H9 (cell line): ENCODE measurements around the gene RALGPS2. TPM values are rescaled to one million over a fixed set of nuclear protein-coding genes. Genes with fewer than 3 reads are reported as not detected.

Experiments used
- DNase-seq: peaks from one replicate; pipeline ENCODE4 v3.0.0-alpha.2; 2017
- H2AFZ ChIP-seq: one replicate; pipeline ENCODE4 v1.6.1; 2013; ENCODE audit warnings: mild to moderate bottlenecking, low read length, control low read depth, moderate library complexity
- H2AK5ac ChIP-seq: 2 replicates; pipeline ENCODE4 v1.6.1; 2013; ENCODE audit warnings: low read length, control low read depth, mixed read lengths; ENCODE audit not compliant: insufficient read length
- H2BK120ac ChIP-seq: one replicate; pipeline ENCODE4 v1.6.1; 2013; ENCODE audit warnings: low read depth, mild to moderate bottlenecking, low read length, control low read depth, inconsistent platforms; ENCODE audit not compliant: poor library complexity, severe bottlenecking
- H2BK12ac ChIP-seq: 2 replicates; pipeline ENCODE4 v1.6.1; 2013; ENCODE audit warnings: low read length, control low read depth, mixed read lengths, low read depth; ENCODE audit not compliant: insufficient read length
- H2BK15ac ChIP-seq: 2 replicates; pipeline ENCODE4 v1.6.1; 2013; ENCODE audit warnings: low read depth, low read length, control low read depth
- H2BK20ac ChIP-seq: one replicate; pipeline ENCODE4 v1.6.1; 2013; ENCODE audit warnings: low read depth, mild to moderate bottlenecking, low read length, control low read depth, inconsistent platforms; ENCODE audit not compliant: poor library complexity, severe bottlenecking
- H2BK5ac ChIP-seq: 2 replicates; pipeline ENCODE4 v1.6.1; 2013; ENCODE audit warnings: low read length, control low read depth, mixed read lengths; ENCODE audit not compliant: insufficient read length
- H3K14ac ChIP-seq: 2 replicates; pipeline ENCODE4 v1.6.1; 2013; ENCODE audit warnings: low read length, control low read depth; ENCODE audit not compliant: insufficient read depth
- H3K18ac ChIP-seq: 2 replicates; pipeline ENCODE4 v1.6.1; 2013; ENCODE audit warnings: low read depth, mild to moderate bottlenecking, mixed read lengths, low read length, control low read depth; ENCODE audit not compliant: insufficient read length
- H3K23ac ChIP-seq: 2 replicates; pipeline ENCODE4 v1.6.1; 2013; ENCODE audit warnings: low read length, control low read depth, mixed read lengths, low read depth; ENCODE audit not compliant: insufficient read length
- H3K23me2 ChIP-seq: 2 replicates; pipeline ENCODE4 v1.6.1; 2013; ENCODE audit warnings: low read depth, mild to moderate bottlenecking, mixed read lengths, low read length, control low read depth; ENCODE audit not compliant: insufficient read length, poor library complexity, severe bottlenecking
- H3K27ac ChIP-seq: 2 replicates; pipeline ENCODE4 v1.5.1; 2013; ENCODE audit warnings: low read length, control low read depth, mixed read lengths, low read depth; ENCODE audit not compliant: insufficient read length
- H3K27me3 ChIP-seq: 2 replicates; pipeline ENCODE4 v1.6.1; 2013; ENCODE audit warnings: low read length, control low read depth, inconsistent platforms; ENCODE audit not compliant: insufficient read depth
- H3K4ac ChIP-seq: 2 replicates; pipeline ENCODE4 v1.6.1; 2013; ENCODE audit warnings: low read depth, mild to moderate bottlenecking, control low read depth, inconsistent platforms, low read length, moderate library complexity
- H3K4me1 ChIP-seq: 2 replicates; pipeline ENCODE4 v1.6.1; 2013; ENCODE audit warnings: low read length, control low read depth, inconsistent platforms; ENCODE audit not compliant: insufficient read depth
- H3K4me2 ChIP-seq: 2 replicates; pipeline ENCODE4 v1.6.1; 2013; ENCODE audit warnings: low read length, control low read depth, mixed read lengths; ENCODE audit not compliant: insufficient read length, insufficient read depth
- H3K56ac ChIP-seq: 2 replicates; pipeline ENCODE4 v1.6.1; 2013; ENCODE audit warnings: low read depth, mild to moderate bottlenecking, mixed read lengths, low read length, control low read depth; ENCODE audit not compliant: insufficient read length
- H3K79me1 ChIP-seq: 2 replicates; pipeline ENCODE4 v1.6.1; 2013; ENCODE audit warnings: low read depth, mild to moderate bottlenecking, moderate library complexity, low read length, control low read depth, inconsistent platforms; ENCODE audit not compliant: insufficient read depth, poor library complexity, severe bottlenecking
- H3K79me2 ChIP-seq: 2 replicates; pipeline ENCODE4 v1.6.1; 2013; ENCODE audit warnings: low read length, control low read depth, inconsistent platforms; ENCODE audit not compliant: insufficient read depth
- H3K9ac ChIP-seq: 2 replicates; pipeline ENCODE4 v1.6.1; 2013; ENCODE audit warnings: low read length, control low read depth, mixed read lengths; ENCODE audit not compliant: insufficient read length; ENCODE audit errors: extremely low read depth
- H3K9me3 ChIP-seq: one replicate; pipeline ENCODE4 v1.6.1; 2013; ENCODE audit warnings: low read depth, low read length, inconsistent platforms; ENCODE audit not compliant: control insufficient read depth
- H3T11ph ChIP-seq: one replicate; pipeline ENCODE4 v1.6.1; 2013; ENCODE audit warnings: mild to moderate bottlenecking, low read length, control low read depth, inconsistent platforms
- H4K20me1 ChIP-seq: one replicate; pipeline ENCODE4 v1.6.1; 2013; ENCODE audit not compliant: control insufficient read depth, insufficient read length, insufficient read depth
- H4K5ac ChIP-seq: 2 replicates; pipeline ENCODE4 v1.6.1; 2013; ENCODE audit warnings: low read depth, mild to moderate bottlenecking, mixed read lengths, low read length, control low read depth; ENCODE audit not compliant: insufficient read length
- H4K8ac ChIP-seq: replicated peaks from 2 replicates; pipeline ENCODE4 v1.6.1; 2013; ENCODE audit warnings: low read length, control low read depth, mixed read lengths, low read depth; ENCODE audit not compliant: insufficient read length
- H4K91ac ChIP-seq: 2 replicates; pipeline ENCODE4 v1.6.1; 2013; ENCODE audit warnings: low read depth, mild to moderate bottlenecking, moderate library complexity, mixed read lengths, low read length, control low read depth; ENCODE audit not compliant: insufficient read length
- H3K27ac Mint-ChIP-seq, 3 experiments: 2 replicates in 2 of 3; 3 replicates in 1 of 3; pipeline ENCODE4 v1.8.0; 2020 to 2021; ENCODE audit warnings: mixed read lengths in 3 of 3, mild to moderate bottlenecking in 1 of 3, moderate library complexity in 1 of 3
- H3K27me3 Mint-ChIP-seq: 2 replicates; pipeline ENCODE4 v1.8.0; 2021; ENCODE audit warnings: low read depth, mild to moderate bottlenecking, moderate library complexity, mixed read lengths
- H3K36me3 Mint-ChIP-seq, 3 experiments: 2 replicates in 2 of 3; 3 replicates in 1 of 3; pipeline ENCODE4 v1.8.0; 2020 to 2021; ENCODE audit warnings: low read depth in 3 of 3, mixed read lengths in 3 of 3; ENCODE audit not compliant: insufficient read depth in 1 of 3
- H3K4me1 Mint-ChIP-seq, 2 experiments: 2 replicates each; pipeline ENCODE4 v1.8.0; 2020; ENCODE audit warnings: mixed read lengths in 2 of 2
- H3K4me3 Mint-ChIP-seq, 2 experiments: 2 replicates in 1 of 2; 3 replicates in 1 of 2; pipeline ENCODE4 v1.8.0; 2020 to 2021; ENCODE audit warnings: mild to moderate bottlenecking in 2 of 2, mixed read lengths in 2 of 2, moderate library complexity in 1 of 2
- H3K9me3 Mint-ChIP-seq, 2 experiments: 2 replicates in 1 of 2; 3 replicates in 1 of 2; pipeline ENCODE4 v1.8.0; 2020; ENCODE audit warnings: mild to moderate bottlenecking in 2 of 2, mixed read lengths in 2 of 2, moderate library complexity in 1 of 2
- whole genome bisulfite sequencing: extraction: QIAGEN DNeasy Blood & Tissue Kit; methylation state at CpG from one replicate; pipeline ENCODE4 v1.1.7; 2013; ENCODE audit warnings: missing lambda C conversion rate, low lambda C conversion rate, mixed read lengths; ENCODE audit not compliant: insufficient read length; ENCODE audit errors: extremely low coverage; 5-methylcytosine and 5-hydroxymethylcytosine counted together
- total RNA-seq: library from RNA; stranded (reverse); gene quantifications from 2 replicates; pipeline ENCODE4 v1.2.1, GENCODE V29; 2021
- TF ChIP-seq, protein P1 (sequence below): fragments of 200-600 bp; sonication (generic); conservative IDR thresholded peaks from 3 replicates; pipeline ENCODE4 v1.8.0; 2021; ENCODE audit warnings: antibody characterized with exemption, mild to moderate bottlenecking

Gene RALGPS2
- total RNA-seq, 1 experiment from 2014 or later = 32.6 TPM

GRCh38 chr1:178932552-178932906 lies 207.5 kb downstream of the RALGPS2 start:
- H3K4me2 ChIP-seq = no peak overlapping the region

More at GRCh38 chr1:178932552-178932906, 207.5 kb downstream of the RALGPS2 start:
- Histone ChIP-seq H4K8ac (no peak overlapping the region), H3K9me3 (no peaks in the 10 kb centered on the region), H2BK12ac (no peak overlapping the region), H3K27me3 (no peaks in the 10 kb centered on the region), H3K79me2 (no peaks in the 10 kb centered on the region), H2AK5ac (no peak overlapping the region), H2BK20ac (no peak overlapping the region), H3K79me1 (no peaks in the 10 kb centered on the region), H3K27ac (no peak overlapping the region), H2BK15ac (no peak overlapping the region), H2AFZ (no peak overlapping the region), H3K14ac (no peak overlapping the region), H3K23me2 (no peaks in the 10 kb centered on the region), H3K4me1 (peaks cover 4% of the 10 kb centered on the region; the same call in 1 of the 2 replicates), H3K56ac (no peak overlapping the region), H4K5ac (no peak overlapping the region), H4K91ac (no peak overlapping the region), H3K18ac (no peak overlapping the region), H3T11ph (no peak overlapping the region), H3K9ac (no peak overlapping the region), H2BK5ac (no peak overlapping the region), H3K23ac (no peak overlapping the region), H3K4ac (no peak overlapping the region), H2BK120ac (no peak overlapping the region), H4K20me1 (no peaks in the 10 kb centered on the region)
- H3K27ac Mint-ChIP-seq = no peak overlapping the region; a peak in 1 of 7 replicates
- no CpG with 5 or more reads among the region's 4 CpGs for WGBS
- H3K27me3 Mint-ChIP-seq = no peaks in the 10 kb centered on the region
- peaks cover 34 to 42% of the 10 kb centered on the region in 2 experiments for H3K4me1 Mint-ChIP-seq
- H3K36me3 Mint-ChIP-seq = no peaks in the 10 kb centered on the region
- TF ChIP-seq, protein P1, sequence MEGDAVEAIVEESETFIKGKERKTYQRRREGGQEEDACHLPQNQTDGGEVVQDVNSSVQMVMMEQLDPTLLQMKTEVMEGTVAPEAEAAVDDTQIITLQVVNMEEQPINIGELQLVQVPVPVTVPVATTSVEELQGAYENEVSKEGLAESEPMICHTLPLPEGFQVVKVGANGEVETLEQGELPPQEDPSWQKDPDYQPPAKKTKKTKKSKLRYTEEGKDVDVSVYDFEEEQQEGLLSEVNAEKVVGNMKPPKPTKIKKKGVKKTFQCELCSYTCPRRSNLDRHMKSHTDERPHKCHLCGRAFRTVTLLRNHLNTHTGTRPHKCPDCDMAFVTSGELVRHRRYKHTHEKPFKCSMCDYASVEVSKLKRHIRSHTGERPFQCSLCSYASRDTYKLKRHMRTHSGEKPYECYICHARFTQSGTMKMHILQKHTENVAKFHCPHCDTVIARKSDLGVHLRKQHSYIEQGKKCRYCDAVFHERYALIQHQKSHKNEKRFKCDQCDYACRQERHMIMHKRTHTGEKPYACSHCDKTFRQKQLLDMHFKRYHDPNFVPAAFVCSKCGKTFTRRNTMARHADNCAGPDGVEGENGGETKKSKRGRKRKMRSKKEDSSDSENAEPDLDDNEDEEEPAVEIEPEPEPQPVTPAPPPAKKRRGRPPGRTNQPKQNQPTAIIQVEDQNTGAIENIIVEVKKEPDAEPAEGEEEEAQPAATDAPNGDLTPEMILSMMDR = no peak
- no peak for DNase-seq
- no peak overlapping the region for H3K4me3 Mint-ChIP-seq
- no peaks in the 10 kb centered on the region for H3K9me3 Mint-ChIP-seq
